ENCODE results near the gene ASCC1. TPM values are rescaled to one million over a fixed set of nuclear protein-coding genes. Genes with fewer than 3 reads are reported as not detected.
"Not testable (repeated sequence)": the region's sequence is repeated elsewhere in the genome, so short reads cannot be mapped to it uniquely, and the experiment has no call there.

ASCC1 gene
- total RNA-seq, 1 experiment from 2014 or later: 40.2 TPM

DNA sequence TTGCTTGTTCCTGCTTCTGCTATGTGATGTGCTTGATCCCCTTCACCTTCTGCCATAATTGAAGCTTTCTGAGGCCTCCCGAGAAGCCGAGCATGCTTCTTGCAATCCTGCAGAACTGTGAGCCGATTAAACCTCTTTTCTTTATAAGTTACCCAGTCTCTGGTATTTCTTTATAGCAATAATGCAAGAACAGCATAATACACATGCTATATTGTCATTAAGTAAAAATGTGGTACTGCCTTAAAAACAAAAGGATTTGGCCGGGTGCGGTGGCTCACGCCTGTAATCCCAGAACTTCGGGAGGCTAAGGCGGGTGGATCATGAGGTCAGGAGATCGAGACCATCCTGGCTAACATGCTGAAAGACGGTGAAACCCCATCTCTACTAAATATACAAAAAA, 59.9 kb downstream of the ASCC1 start:
- Histone ChIP-seq H3K9me3 (ENCODE audit: low read depth, low read length, poor library complexity, severe bottlenecking) (no peaks in the 10 kb centered on the region), H3K4me1 (ENCODE audit: insufficient read depth, low read length, poor library complexity, severe bottlenecking) (peaks cover 28% of the 10 kb centered on the region), H3K27ac (ENCODE audit: low read depth, low read length, poor library complexity, severe bottlenecking) (no peak overlapping the region), H3K36me3 (ENCODE audit: insufficient read depth, low read length, poor library complexity, severe bottlenecking) (no peaks in the 10 kb centered on the region), H3K27me3 (replicated peaks; ENCODE audit: insufficient read depth, low read depth, low read length, poor library complexity) (no peaks in the 10 kb centered on the region), H3K4me3 (ENCODE audit: low read depth, low read length, poor library complexity, severe bottlenecking) (no peak overlapping the region)
- no peak for DNase-seq (ENCODE audit: low spot score)
- POLR2A ChIA-PET (ENCODE audit: low non-redundant PET): no interaction called here
- TF ChIP-seq, protein P1, sequence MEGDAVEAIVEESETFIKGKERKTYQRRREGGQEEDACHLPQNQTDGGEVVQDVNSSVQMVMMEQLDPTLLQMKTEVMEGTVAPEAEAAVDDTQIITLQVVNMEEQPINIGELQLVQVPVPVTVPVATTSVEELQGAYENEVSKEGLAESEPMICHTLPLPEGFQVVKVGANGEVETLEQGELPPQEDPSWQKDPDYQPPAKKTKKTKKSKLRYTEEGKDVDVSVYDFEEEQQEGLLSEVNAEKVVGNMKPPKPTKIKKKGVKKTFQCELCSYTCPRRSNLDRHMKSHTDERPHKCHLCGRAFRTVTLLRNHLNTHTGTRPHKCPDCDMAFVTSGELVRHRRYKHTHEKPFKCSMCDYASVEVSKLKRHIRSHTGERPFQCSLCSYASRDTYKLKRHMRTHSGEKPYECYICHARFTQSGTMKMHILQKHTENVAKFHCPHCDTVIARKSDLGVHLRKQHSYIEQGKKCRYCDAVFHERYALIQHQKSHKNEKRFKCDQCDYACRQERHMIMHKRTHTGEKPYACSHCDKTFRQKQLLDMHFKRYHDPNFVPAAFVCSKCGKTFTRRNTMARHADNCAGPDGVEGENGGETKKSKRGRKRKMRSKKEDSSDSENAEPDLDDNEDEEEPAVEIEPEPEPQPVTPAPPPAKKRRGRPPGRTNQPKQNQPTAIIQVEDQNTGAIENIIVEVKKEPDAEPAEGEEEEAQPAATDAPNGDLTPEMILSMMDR (conservative IDR thresholded peaks at IDR 0.05; ENCODE audit: low read depth, low read length): no peak
- no peak for TF ChIP-seq EZH2 (IDR thresholded peaks at IDR 0.05; ENCODE audit: borderline replicate concordance, low read depth, low read length, poor library complexity, severe bottlenecking)
- BruUV-seq (replicated peaks): no TSS peak
- intact Hi-C loops (cut with micrococcal nuclease; ENCODE audit: unreplicated experiment): no loop called here
- CTCF ChIA-PET: no interaction called here

DNA sequence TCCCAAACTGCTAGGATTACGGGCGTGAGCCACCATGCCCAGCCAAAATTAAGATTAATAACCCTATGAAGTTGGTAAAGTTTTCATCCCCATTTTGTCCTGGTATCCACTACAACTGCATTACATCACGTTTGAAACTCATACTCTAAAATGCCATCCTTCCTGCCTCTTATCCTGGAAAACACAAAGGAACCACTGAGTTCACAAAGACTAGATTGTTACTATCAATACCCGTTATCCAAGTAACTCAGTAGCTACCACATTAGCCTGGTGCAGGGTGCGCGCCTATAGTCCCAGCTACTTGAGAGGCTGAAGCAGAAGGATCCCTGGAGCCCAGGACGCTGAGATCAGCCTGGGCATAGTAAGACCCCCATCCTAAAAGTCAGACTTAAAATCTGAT, 63.8 kb downstream of the ASCC1 start:
- TF ChIP-seq, protein P1 (conservative IDR thresholded peaks at IDR 0.05; ENCODE audit: low read depth, low read length): no peak
- no peak for TF ChIP-seq EZH2 (IDR thresholded peaks at IDR 0.05; ENCODE audit: borderline replicate concordance, low read depth, low read length, poor library complexity, severe bottlenecking)
- CTCF ChIA-PET: no interaction called here
- intact Hi-C loops (cut with micrococcal nuclease; ENCODE audit: unreplicated experiment): no loop called here
- DNase-seq (ENCODE audit: low spot score): no peak
- peaks cover 5% of the 10 kb centered on the region for H3K4me1 ChIP-seq (ENCODE audit: insufficient read depth, low read length, poor library complexity, severe bottlenecking)
- H3K27ac ChIP-seq (ENCODE audit: low read depth, low read length, poor library complexity, severe bottlenecking): no peak overlapping the region
- no peaks in the 10 kb centered on the region for H3K27me3 ChIP-seq (replicated peaks; ENCODE audit: insufficient read depth, low read depth, low read length, poor library complexity)
- POLR2A ChIA-PET (ENCODE audit: low non-redundant PET): no interaction called here
- BruUV-seq (replicated peaks): no TSS peak
- H3K4me3 ChIP-seq (ENCODE audit: low read depth, low read length, poor library complexity, severe bottlenecking): no peak overlapping the region
- H3K9me3 ChIP-seq (ENCODE audit: low read depth, low read length, poor library complexity, severe bottlenecking): no peaks in the 10 kb centered on the region
- no peaks in the 10 kb centered on the region for H3K36me3 ChIP-seq (ENCODE audit: insufficient read depth, low read length, poor library complexity, severe bottlenecking)

DNA sequence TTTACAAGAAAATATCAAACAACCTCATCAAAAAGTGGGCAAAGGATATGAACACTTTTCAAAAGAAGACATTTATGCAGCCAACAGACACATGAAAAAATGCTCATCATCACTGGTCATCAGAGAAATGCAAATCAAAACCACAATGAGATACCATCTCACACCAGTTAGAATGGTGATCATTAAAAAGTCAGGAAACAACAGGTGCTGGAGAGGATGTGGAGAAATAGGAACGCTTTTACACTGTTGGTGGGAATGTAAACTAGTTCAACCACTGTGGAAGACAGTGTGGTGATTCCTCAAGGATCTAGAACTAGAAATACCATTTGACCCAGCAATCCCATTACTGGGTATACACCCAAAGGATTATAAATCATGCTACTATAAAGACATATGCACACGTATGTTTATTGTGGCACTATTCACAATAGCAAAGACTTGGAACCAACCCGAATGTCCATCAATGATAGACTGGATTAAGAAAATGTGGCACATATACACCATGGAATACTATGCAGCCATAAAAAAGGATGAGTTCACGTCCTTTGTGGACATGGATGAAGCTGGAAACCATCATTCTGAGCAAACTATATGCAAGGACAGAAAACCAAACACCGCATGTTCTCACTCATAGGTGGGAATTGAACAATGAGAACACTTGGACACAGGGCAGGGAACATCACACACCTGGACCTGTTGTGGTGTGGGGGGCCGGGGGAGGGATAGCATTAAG, 65.2 kb downstream of the ASCC1 start:
- BruUV-seq (replicated peaks); POLR2A ChIA-PET (ENCODE audit: low non-redundant PET); intact Hi-C loops (cut with micrococcal nuclease; ENCODE audit: unreplicated experiment); H3K4me3 ChIP-seq (ENCODE audit: low read depth, low read length, poor library complexity, severe bottlenecking); CTCF ChIA-PET; DNase-seq (ENCODE audit: low spot score); H3K27me3 ChIP-seq (replicated peaks; ENCODE audit: insufficient read depth, low read depth, low read length, poor library complexity); H3K4me1 ChIP-seq (ENCODE audit: insufficient read depth, low read length, poor library complexity, severe bottlenecking); H3K9me3 ChIP-seq (ENCODE audit: low read depth, low read length, poor library complexity, severe bottlenecking); H3K36me3 ChIP-seq (ENCODE audit: insufficient read depth, low read length, poor library complexity, severe bottlenecking); H3K27ac ChIP-seq (ENCODE audit: low read depth, low read length, poor library complexity, severe bottlenecking): not testable (repeated sequence)

DNA sequence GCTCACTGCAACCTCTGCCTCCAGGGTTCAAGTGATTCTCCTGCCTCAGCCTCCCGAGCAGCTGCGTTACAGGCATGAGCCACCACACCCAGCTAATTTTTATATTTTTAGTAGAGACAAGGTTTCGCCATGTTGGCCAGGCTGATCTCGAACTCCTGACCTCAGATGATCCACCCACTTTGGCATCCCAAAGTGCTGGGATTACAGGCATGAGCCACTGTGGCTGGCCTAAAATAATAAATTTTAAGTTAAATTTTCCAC, 68.8 kb downstream of the ASCC1 start:
- H3K4me1 ChIP-seq (ENCODE audit: insufficient read depth, low read length, poor library complexity, severe bottlenecking); BruUV-seq (replicated peaks); H3K9me3 ChIP-seq (ENCODE audit: low read depth, low read length, poor library complexity, severe bottlenecking); POLR2A ChIA-PET (ENCODE audit: low non-redundant PET); H3K27ac ChIP-seq (ENCODE audit: low read depth, low read length, poor library complexity, severe bottlenecking); DNase-seq (ENCODE audit: low spot score); intact Hi-C loops (cut with micrococcal nuclease; ENCODE audit: unreplicated experiment); H3K4me3 ChIP-seq (ENCODE audit: low read depth, low read length, poor library complexity, severe bottlenecking); CTCF ChIA-PET; H3K27me3 ChIP-seq (replicated peaks; ENCODE audit: insufficient read depth, low read depth, low read length, poor library complexity); H3K36me3 ChIP-seq (ENCODE audit: insufficient read depth, low read length, poor library complexity, severe bottlenecking): not testable (repeated sequence)
